WI38 (cell line): ENCODE measurements around the gene POLR3GL.

Experiments
- H3K4me3 ChIP-seq: 2 replicates; pipeline ENCODE4 v1.5.1; 2011; ENCODE audit warnings: low read depth, mild to moderate bottlenecking, control low read depth, low read length
- TF ChIP-seq, protein P1 (sequence below): IDR thresholded peaks from 2 replicates; pipeline ENCODE4 v1.5.1; 2012; ENCODE audit warnings: low read depth, mild to moderate bottlenecking, control low read depth, low read length

Gene POLR3GL

DNA sequence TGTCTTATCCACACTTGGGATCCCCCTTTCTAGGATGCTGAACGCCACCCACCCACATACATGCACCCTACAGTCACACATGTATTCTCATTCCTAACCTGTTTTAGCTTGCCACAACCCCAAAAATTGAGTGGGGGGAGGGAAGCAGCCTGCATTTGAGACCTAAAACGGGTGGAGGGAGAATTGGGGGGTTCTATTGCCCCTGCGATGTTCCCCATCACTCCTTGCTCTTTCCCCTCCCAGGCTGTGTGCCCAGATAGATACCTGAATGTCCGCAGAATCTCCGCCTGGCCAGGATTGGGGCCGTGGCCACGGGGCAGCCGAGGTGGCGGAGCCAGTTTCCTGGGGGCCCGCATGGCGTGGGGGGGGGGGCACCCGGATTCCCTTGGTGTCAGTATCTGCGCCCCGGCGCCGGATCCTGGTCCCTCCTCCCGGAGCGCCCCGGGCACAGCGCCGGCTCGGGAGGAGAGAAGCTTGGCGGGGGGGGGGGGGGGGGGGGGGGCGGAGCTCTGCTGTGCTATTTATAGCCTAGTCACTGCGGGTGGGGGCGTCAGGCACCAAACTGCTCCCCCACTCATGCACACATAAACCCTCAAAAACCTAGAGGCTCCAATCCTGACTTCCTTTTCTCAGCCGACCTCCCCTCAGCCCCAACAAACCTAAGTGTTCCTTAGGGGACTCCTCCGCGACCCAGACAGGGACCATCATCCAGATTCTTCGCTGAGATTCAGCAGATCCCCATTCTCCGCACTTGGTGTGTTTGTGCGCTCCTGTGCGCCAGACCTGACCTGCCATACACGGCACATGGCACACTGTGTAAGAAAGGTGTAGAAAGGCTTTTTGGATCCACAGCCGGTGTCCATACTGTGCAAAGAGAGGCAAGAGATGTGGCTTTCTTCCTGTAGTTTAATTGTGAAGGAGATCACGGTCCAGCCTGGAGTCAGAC lies 2.1 kb upstream of the POLR3GL start:
- H3K4me3 ChIP-seq, result peak overlapping the region; percentile 67
- TF ChIP-seq, protein P1, sequence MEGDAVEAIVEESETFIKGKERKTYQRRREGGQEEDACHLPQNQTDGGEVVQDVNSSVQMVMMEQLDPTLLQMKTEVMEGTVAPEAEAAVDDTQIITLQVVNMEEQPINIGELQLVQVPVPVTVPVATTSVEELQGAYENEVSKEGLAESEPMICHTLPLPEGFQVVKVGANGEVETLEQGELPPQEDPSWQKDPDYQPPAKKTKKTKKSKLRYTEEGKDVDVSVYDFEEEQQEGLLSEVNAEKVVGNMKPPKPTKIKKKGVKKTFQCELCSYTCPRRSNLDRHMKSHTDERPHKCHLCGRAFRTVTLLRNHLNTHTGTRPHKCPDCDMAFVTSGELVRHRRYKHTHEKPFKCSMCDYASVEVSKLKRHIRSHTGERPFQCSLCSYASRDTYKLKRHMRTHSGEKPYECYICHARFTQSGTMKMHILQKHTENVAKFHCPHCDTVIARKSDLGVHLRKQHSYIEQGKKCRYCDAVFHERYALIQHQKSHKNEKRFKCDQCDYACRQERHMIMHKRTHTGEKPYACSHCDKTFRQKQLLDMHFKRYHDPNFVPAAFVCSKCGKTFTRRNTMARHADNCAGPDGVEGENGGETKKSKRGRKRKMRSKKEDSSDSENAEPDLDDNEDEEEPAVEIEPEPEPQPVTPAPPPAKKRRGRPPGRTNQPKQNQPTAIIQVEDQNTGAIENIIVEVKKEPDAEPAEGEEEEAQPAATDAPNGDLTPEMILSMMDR, result no peak

DNA sequence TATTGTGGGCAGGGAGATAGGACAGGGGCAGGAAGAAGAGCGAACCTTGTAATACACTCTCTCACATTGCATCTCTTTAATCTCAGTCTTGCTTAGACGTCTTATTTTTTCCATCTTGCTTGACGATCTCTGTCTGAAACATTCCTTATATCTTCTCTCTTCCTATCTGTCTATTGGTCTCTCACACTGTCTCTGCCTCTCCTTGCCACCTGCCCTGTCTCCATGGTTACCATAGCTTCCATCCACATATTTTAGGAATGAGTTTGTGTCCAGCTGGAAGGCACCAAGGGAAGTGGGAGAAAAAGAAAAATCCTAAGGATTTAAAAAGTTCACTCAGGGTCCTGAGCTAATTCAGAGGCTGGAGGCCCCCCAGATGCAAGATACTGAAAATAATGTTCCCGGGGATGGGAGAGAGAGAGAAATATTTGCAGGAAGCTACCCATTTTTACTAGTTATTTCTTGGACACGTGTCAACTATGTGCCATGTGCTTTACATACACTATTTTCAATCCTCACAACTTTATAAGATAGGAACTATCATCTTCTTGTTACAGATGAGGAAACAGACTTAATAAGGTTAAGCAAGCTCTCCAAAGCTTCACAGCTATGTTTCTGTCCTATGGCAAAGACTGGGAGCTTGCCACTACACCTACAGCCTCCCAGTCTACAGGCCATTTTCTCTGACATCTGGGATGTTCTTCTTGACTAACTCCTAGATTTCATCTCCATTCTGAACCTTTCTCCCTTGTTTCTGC lies 1.0 kb upstream of the POLR3GL start:
- TF ChIP-seq, protein P1, result no peak
- H3K4me3 ChIP-seq, result peak overlapping the region; percentile 72

DNA sequence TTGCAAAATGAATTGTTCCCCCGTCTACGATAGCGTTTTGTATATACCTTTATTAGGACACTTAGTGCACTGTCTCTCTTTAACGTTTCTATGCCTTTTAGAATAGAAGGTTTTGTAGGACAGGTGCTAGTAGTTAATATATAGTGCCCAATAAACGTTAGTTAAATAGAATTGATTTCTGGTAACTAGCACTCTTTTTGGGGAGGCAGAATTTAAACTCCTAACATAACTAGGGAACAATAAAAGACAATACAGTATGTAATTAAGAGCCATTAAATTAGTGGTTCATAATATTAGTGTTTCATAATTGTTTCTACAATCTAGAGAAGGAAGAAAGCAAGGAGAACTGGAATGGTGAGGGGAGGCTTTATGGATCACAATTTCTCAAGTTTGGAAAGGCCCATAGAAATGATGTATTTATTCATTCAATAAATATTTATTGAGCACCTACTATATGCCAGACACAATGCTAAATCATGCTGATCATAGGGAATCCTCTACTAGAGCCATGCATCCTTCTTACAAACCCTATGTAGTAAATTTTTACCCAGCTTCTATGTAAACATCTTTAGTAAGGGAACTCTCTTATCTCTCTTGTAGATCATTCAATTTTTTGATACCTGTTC lies 742 bp downstream of the POLR3GL start:
- TF ChIP-seq, protein P1, result no peak

DNA sequence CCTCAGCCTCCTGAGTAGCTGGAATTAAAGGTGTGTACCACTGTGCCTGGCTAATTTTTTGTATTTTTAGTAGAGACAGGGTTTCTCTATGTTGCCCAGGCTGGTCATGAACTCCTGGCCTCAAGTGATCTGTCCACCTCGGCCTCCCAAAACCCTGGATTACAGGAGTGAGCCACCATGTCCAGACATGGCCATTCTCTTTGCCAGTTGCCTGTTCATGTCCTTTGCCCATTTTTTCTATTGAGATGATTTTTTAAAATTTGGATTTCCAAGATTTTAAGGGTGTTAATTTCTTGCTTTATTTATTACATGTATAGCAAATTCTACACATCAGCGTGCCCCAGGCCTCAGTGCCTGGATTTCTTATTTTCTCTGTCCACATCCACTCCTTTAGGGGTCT lies 2.8 kb downstream of the POLR3GL start:
- H3K4me3 ChIP-seq, result no peak overlapping the region
- TF ChIP-seq, protein P1, result no peak

More for the DNA sequence above, 742 bp downstream of the POLR3GL start:
- H3K4me3 ChIP-seq, result peak overlapping the region; percentile 72

DNA sequence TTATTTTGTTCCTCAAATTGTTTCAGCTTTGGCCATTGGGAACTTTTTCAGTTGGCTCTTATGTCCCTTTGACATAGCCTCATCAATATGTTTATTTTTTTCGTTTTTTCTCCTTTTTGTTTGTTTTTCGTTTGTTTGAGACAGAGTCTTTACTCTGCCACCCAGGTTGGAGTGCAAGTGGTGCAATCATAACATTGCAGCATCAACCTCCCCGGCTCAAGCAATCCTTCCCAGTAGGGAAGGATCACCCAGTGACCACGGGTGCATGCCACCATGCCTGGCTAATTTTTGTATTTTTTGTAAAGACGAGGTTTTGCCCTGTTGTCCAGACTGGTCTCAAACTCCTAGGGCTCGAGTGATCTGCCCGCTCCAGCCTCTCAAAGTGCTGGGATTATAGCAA lies 8.1 kb downstream of the POLR3GL start:
- TF ChIP-seq, protein P1, result no peak

DNA sequence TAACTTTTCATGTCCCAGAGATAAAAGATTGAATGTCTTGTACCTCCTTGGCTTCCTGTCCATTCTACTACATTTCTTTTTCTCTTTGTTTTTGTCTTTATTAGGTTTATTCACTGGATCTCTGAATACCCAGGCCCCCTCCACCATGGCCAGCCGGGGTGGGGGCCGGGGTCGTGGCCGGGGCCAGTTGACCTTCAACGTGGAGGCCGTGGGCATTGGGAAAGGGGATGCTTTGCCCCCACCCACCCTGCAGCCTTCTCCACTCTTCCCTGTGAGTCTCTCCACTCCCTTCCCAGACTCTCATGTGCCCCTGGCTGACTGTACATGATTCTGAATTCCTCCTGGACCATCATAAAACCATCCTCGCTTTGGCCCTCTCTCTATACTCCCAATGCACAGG lies 10.2 kb downstream of the POLR3GL start:
- TF ChIP-seq, protein P1, result no peak
- no peak overlapping the region for H3K4me3 ChIP-seq

More for the DNA sequence above, 8.1 kb downstream of the POLR3GL start:
- no peak overlapping the region for H3K4me3 ChIP-seq
